ENCODE data around the gene SYNM. TPM values are rescaled to one million over a fixed set of nuclear protein-coding genes. Genes with fewer than 3 reads are reported as not detected.

Gene SYNM
- total RNA-seq, 1 donor from 2014 or later = 54.2 TPM

- no peak for DNase-seq (ENCODE audit: low read depth in 2 of 2)
Observed at GRCh38 chr15:99085413-99086326, 19.2 kb upstream of the SYNM start.

GRCh38 chr15:99086327-99086667 is 18.6 kb upstream of the SYNM start:
- DNase-seq (ENCODE audit: low read depth in 2 of 2) = no peak

GRCh38 chr15:99087405-99087943 is 17.4 kb upstream of the SYNM start:
- no peak for DNase-seq (ENCODE audit: low read depth in 2 of 2)

- no peak for DNase-seq (ENCODE audit: low read depth in 2 of 2)
Observed at GRCh38 chr15:99090011-99090699, 14.7 kb upstream of the SYNM start.

GRCh38 chr15:99090938-99091337 is 13.9 kb upstream of the SYNM start:
- DNase-seq (ENCODE audit: low read depth in 2 of 2) = no peak

- DNase-seq (ENCODE audit: low read depth in 2 of 2) = no peak
Observed at GRCh38 chr15:99092554-99093172, 12.2 kb upstream of the SYNM start.

- no peak for DNase-seq (ENCODE audit: low read depth in 2 of 2)
Observed at GRCh38 chr15:99095626-99096025, 9.3 kb upstream of the SYNM start.

- no peak for DNase-seq (ENCODE audit: low read depth in 2 of 2)
Observed at GRCh38 chr15:99096173-99096893, 8.5 kb upstream of the SYNM start.

GRCh38 chr15:99096894-99097426 is 7.9 kb upstream of the SYNM start:
- DNase-seq (ENCODE audit: low read depth in 2 of 2) = no peak

- DNase-seq (ENCODE audit: low read depth in 2 of 2) = no peak
Observed at GRCh38 chr15:99097441-99098410, 7.2 kb upstream of the SYNM start.

- DNase-seq (ENCODE audit: low read depth in 2 of 2) = no peak
Observed at GRCh38 chr15:99098426-99098825, 6.5 kb upstream of the SYNM start.

- DNase-seq (ENCODE audit: low read depth in 2 of 2) = no peak
Observed at GRCh38 chr15:99098991-99099390, 5.9 kb upstream of the SYNM start.

GRCh38 chr15:99099661-99100060 is 5.2 kb upstream of the SYNM start:
- DNase-seq (ENCODE audit: low read depth in 2 of 2) = no peak

GRCh38 chr15:99100245-99101173 is 4.4 kb upstream of the SYNM start:
- DNase-seq (ENCODE audit: low read depth in 2 of 2) = peak in 1 of 2 donors; percentile 71

- no peak for DNase-seq (ENCODE audit: low read depth in 2 of 2)
Observed at GRCh38 chr15:99101501-99101900, 3.4 kb upstream of the SYNM start.

- DNase-seq (ENCODE audit: low read depth in 2 of 2) = no peak
Observed at GRCh38 chr15:99102332-99103235, 2.3 kb upstream of the SYNM start.

- DNase-seq (ENCODE audit: low read depth in 2 of 2) = no peak
Observed at GRCh38 chr15:99103279-99103678, 1.6 kb upstream of the SYNM start.
